CD8-positive, alpha-beta memory T cell (primary cell): ENCODE results near the gene KCNJ6. TPM values are rescaled to one million over a fixed set of nuclear protein-coding genes. Genes with fewer than 3 reads are reported as not detected.
"Not testable (repeated sequence)": the region's sequence is repeated elsewhere in the genome, so short reads cannot be mapped to it uniquely, and the experiment has no call there.

Source experiments
- CTCF ChIA-PET: fragments of 350-600 bp; sonication (Branson Sonifier 250); formaldehyde crosslinking; loops from one replicate; lab custom pipeline; 2021; ENCODE audit warnings: antibody characterized with exemption; lab: Charles Lee
- POLR2A ChIA-PET: fragments of 350-600 bp; sonication (Branson Sonifier 250); formaldehyde crosslinking; loops from one replicate; lab custom pipeline; 2021; ENCODE audit warnings: antibody characterized with exemption; lab: Charles Lee
- DNase-seq, 5 donors: peaks; one replicate each; pipeline versions ENCODE4 v3.0.0 to v3.0.0-alpha.2; 2020 to 2022; ENCODE audit warnings: mixed read lengths in 1 of 5
- H3K27ac ChIP-seq: one replicate; pipeline ENCODE4 v1.7.0; 2013; ENCODE audit warnings: low read depth, mild to moderate bottlenecking, low read length, moderate library complexity
- H3K27me3 ChIP-seq: 2 replicates; pipeline ENCODE4 v1.7.0; 2013; ENCODE audit warnings: low read length, mild to moderate bottlenecking; ENCODE audit not compliant: insufficient read depth, poor library complexity, severe bottlenecking
- H3K36me3 ChIP-seq: 2 replicates; pipeline ENCODE4 v1.7.0; 2013; ENCODE audit warnings: mild to moderate bottlenecking, low read length, moderate library complexity; ENCODE audit not compliant: insufficient read depth
- H3K4me1 ChIP-seq: 2 replicates; pipeline ENCODE4 v1.7.0; 2013; ENCODE audit warnings: mild to moderate bottlenecking, low read length, moderate library complexity; ENCODE audit not compliant: insufficient read depth
- H3K4me3 ChIP-seq: 2 replicates; pipeline ENCODE4 v1.7.0; 2013; ENCODE audit warnings: mild to moderate bottlenecking, low read length
- H3K9me3 ChIP-seq: 2 replicates; pipeline ENCODE4 v1.7.0; 2013; ENCODE audit warnings: mild to moderate bottlenecking, low read length
- H3K27ac Mint-ChIP-seq, 8 donors: one replicate each; pipeline ENCODE4 v1.8.0; 2020 to 2021; ENCODE audit warnings: mixed read lengths in 8 of 8, mild to moderate bottlenecking in 6 of 8, inconsistent platforms in 3 of 8, moderate library complexity in 3 of 8
- H3K27me3 Mint-ChIP-seq, 2 donors: one replicate each; pipeline ENCODE4 v1.8.0; 2020 to 2021; ENCODE audit warnings: mixed read lengths in 2 of 2, mild to moderate bottlenecking in 1 of 2, moderate library complexity in 1 of 2
- H3K36me3 Mint-ChIP-seq, 3 donors: one replicate each; pipeline ENCODE4 v1.8.0; 2020 to 2021; ENCODE audit warnings: mixed read lengths in 3 of 3, inconsistent platforms in 1 of 3, mild to moderate bottlenecking in 1 of 3
- H3K4me1 Mint-ChIP-seq, 3 donors: one replicate each; pipeline ENCODE4 v1.8.0; 2020 to 2021; ENCODE audit warnings: mixed read lengths in 3 of 3, inconsistent platforms in 1 of 3, mild to moderate bottlenecking in 1 of 3
- H3K4me3 Mint-ChIP-seq, 7 donors: one replicate each; pipeline ENCODE4 v1.8.0; 2020 to 2021; ENCODE audit warnings: mixed read lengths in 7 of 7, mild to moderate bottlenecking in 6 of 7, moderate library complexity in 4 of 7, inconsistent platforms in 2 of 7
- H3K9me3 Mint-ChIP-seq, 5 donors: one replicate each; pipeline ENCODE4 v1.8.0; 2020 to 2022; ENCODE audit warnings: mixed read lengths in 5 of 5, mild to moderate bottlenecking in 3 of 5, moderate library complexity in 2 of 5, inconsistent platforms in 1 of 5
- polyA plus RNA-seq: library from polyadenylated mRNA; unstranded; fragments of 300-500 nt; fragmentation: Illumina TruSeq; gene quantifications from one replicate; pipeline ENCODE4 v1.2.3, GENCODE V29; 2021
- total RNA-seq, 2 experiments: library from RNA; stranded (reverse); gene quantifications; one replicate each; pipeline ENCODE4 v1.2.3, GENCODE V29; 2021

KCNJ6 gene
- total and polyA plus RNA-seq, 3 experiments from 2014 or later: not detected

- no peak for DNase-seq
- H3K4me3 ChIP-seq: no peak overlapping the region
- Mint-ChIP-seq H3K4me3 (no peak overlapping the region), H3K4me1 (no peaks in the 10 kb centered on the region), H3K36me3 (no peaks in the 10 kb centered on the region), H3K27me3 (peaks cover 9 to 38% of the 10 kb centered on the region in 2 donors), H3K27ac (no peak overlapping the region), H3K9me3 (no peaks in the 10 kb centered on the region)
- ChIA-PET CTCF (no interaction called here), POLR2A (no interaction called here)
- no peaks in the 10 kb centered on the region for H3K27me3 ChIP-seq
- no peak overlapping the region for H3K27ac ChIP-seq
- no peaks in the 10 kb centered on the region for H3K9me3 ChIP-seq
- H3K4me1 ChIP-seq: no peaks in the 10 kb centered on the region
- no peaks in the 10 kb centered on the region for H3K36me3 ChIP-seq
Observed at GRCh38 chr21:37658121-37658816, 258.0 kb downstream of the KCNJ6 start.

- no peaks in the 10 kb centered on the region for H3K9me3 Mint-ChIP-seq
- no peak for DNase-seq
- H3K4me1 Mint-ChIP-seq: no peaks in the 10 kb centered on the region
- Histone ChIP-seq H3K4me1 (no peaks in the 10 kb centered on the region), H3K36me3 (no peaks in the 10 kb centered on the region), H3K27ac (no peak overlapping the region), H3K9me3 (no peaks in the 10 kb centered on the region), H3K4me3 (no peak overlapping the region), H3K27me3 (peaks cover 4% of the 10 kb centered on the region)
- ChIA-PET POLR2A (no interaction called here), CTCF (no interaction called here)
- H3K36me3 Mint-ChIP-seq: no peaks in the 10 kb centered on the region
- H3K27me3 Mint-ChIP-seq: peaks cover 9 to 32% of the 10 kb centered on the region in 2 donors
- H3K27ac Mint-ChIP-seq: no peak overlapping the region
- H3K4me3 Mint-ChIP-seq: no peak overlapping the region
Observed at GRCh38 chr21:37656899-37657298, 259.4 kb downstream of the KCNJ6 start.

- CTCF ChIA-PET: interaction anchor here (1.4 kb wide), 1 partner anchor 13 kb away, joined by 4 read pairs; no protein-coding TSS in a partner anchor
- no peaks in the 10 kb centered on the region for H3K4me1 Mint-ChIP-seq
Observed at GRCh38 chr21:37655611-37656300, 260.5 kb downstream of the KCNJ6 start.

DNA sequence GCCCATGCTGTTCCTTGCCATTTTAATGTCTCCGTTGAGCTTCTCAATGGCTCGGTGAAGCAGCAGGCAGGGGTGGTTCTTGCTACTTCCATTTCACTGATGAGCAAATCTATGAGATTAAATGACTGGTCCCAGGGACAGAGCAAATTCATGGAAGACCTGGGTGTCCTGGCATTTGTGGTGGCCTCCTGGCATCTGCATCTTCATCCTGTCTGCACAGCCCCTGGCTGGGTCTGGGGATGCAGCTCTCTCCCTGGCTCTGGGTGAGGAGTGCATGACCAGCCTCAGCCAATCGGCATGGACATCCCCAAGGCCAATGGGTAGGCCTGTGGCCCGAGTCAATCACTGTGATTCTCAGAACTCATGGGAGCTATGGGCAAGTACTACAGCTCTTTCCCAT lies 261.7 kb downstream of the KCNJ6 start:
- Mint-ChIP-seq H3K9me3 (no peaks in the 10 kb centered on the region), H3K36me3 (no peaks in the 10 kb centered on the region), H3K27me3 (peaks cover 3 to 23% of the 10 kb centered on the region in 2 donors), H3K4me1 (no peaks in the 10 kb centered on the region), H3K4me3 (no peak overlapping the region), H3K27ac (no peak overlapping the region)
- Histone ChIP-seq H3K4me3 (no peak overlapping the region), H3K9me3 (no peaks in the 10 kb centered on the region), H3K36me3 (no peaks in the 10 kb centered on the region), H3K27ac (no peak overlapping the region), H3K4me1 (no peaks in the 10 kb centered on the region), H3K27me3 (peaks cover 7% of the 10 kb centered on the region)
- no peak for DNase-seq
- POLR2A ChIA-PET: no interaction called here
- CTCF ChIA-PET: interaction anchor here (1.4 kb wide), 1 partner anchor 11 kb away, joined by 4 read pairs; no protein-coding TSS in a partner anchor

More at GRCh38 chr21:37655611-37656300, 260.5 kb downstream of the KCNJ6 start:
- POLR2A ChIA-PET: no interaction called here
- H3K27ac Mint-ChIP-seq: no peak overlapping the region
- H3K27me3 Mint-ChIP-seq: peaks cover 9 to 29% of the 10 kb centered on the region in 2 donors
- H3K4me3 ChIP-seq: no peak overlapping the region
- H3K27me3 ChIP-seq: peaks cover 7% of the 10 kb centered on the region
- DNase-seq: no peak
- no peaks in the 10 kb centered on the region for H3K9me3 Mint-ChIP-seq
- H3K27ac ChIP-seq: no peak overlapping the region
- H3K36me3 Mint-ChIP-seq: no peaks in the 10 kb centered on the region
- H3K4me1 ChIP-seq: no peaks in the 10 kb centered on the region
- H3K9me3 ChIP-seq: no peaks in the 10 kb centered on the region
- no peak overlapping the region for H3K4me3 Mint-ChIP-seq
- H3K36me3 ChIP-seq: no peaks in the 10 kb centered on the region

DNA sequence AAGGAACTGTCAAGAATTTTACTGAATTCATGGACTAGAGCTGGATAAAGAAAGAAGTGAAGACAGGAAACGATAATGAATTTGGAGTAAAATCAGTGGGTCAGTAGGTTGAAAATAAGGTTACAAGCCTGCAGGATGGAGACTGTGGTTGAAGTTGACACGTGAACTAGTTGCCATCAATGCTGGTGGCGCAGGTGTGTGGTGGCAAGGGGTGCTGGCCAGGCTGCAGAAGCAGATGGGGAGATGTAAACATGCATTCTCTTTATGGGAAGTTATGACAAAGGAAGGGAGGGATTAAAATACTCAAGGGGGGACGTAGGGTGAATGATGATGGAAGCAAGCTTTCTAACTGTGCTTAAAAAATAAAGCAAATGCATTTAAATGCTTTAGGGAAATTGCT lies 263.1 kb downstream of the KCNJ6 start:
- Mint-ChIP-seq H3K27ac (no peak overlapping the region), H3K9me3 (no peaks in the 10 kb centered on the region), H3K27me3 (peaks cover 3 to 25% of the 10 kb centered on the region in 2 donors), H3K4me1 (no peaks in the 10 kb centered on the region), H3K4me3 (no peak overlapping the region), H3K36me3 (no peaks in the 10 kb centered on the region)
- no peaks in the 10 kb centered on the region for H3K36me3 ChIP-seq
- H3K4me1 ChIP-seq: no peaks in the 10 kb centered on the region
- POLR2A ChIA-PET: no interaction called here
- no peaks in the 10 kb centered on the region for H3K9me3 ChIP-seq
- H3K27me3 ChIP-seq: peaks cover 7% of the 10 kb centered on the region
- H3K4me3 ChIP-seq: no peak overlapping the region
- H3K27ac ChIP-seq: no peak overlapping the region
- DNase-seq: no peak
- CTCF ChIA-PET: interaction anchor here (0.8 kb wide), 1 partner anchor 21 kb away, joined by 3 read pairs; no protein-coding TSS in a partner anchor

GRCh38 chr21:37647781-37648180 lies 268.5 kb downstream of the KCNJ6 start:
- CTCF ChIA-PET: interaction anchor here (0.8 to 1.4 kb wide), 2 partner anchors 22 to 84 kb away, joined by 3 to 4 read pairs; no protein-coding TSS in a partner anchor
- POLR2A ChIA-PET: no interaction called here
- H3K27ac Mint-ChIP-seq: no peak overlapping the region

DNA sequence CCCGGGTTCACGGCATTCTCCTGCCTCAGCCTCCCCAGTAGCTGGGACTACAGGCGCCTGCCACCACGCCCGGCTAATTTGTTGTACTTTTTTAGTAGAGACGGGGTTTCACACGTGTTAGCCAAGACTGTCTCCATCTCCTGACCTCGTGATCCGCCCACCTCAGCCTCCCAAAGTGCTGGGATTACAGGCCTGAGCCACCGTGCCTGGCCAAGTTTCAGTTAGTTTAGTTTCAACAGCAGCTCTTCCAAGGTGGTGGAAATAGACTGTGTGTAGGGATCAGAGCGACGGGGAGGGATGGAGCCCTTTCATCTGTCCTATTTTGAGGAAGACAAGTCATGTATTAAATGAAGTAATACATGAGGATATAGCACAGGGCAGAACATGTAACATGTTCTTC lies 269.5 kb downstream of the KCNJ6 start:
- POLR2A ChIA-PET, H3K9me3 Mint-ChIP-seq, H3K36me3 ChIP-seq, H3K4me3 ChIP-seq, H3K36me3 Mint-ChIP-seq, H3K27ac ChIP-seq, H3K4me1 Mint-ChIP-seq, DNase-seq, CTCF ChIA-PET, H3K27me3 ChIP-seq, H3K9me3 ChIP-seq, H3K4me3 Mint-ChIP-seq, H3K4me1 ChIP-seq, H3K27ac Mint-ChIP-seq: not testable (repeated sequence)
- peaks cover 16 to 44% of the 10 kb centered on the region in 2 donors for H3K27me3 Mint-ChIP-seq

More at GRCh38 chr21:37647781-37648180, 268.5 kb downstream of the KCNJ6 start:
- peaks cover 12% of the 10 kb centered on the region for H3K27me3 ChIP-seq
- Mint-ChIP-seq H3K4me1 (no peaks in the 10 kb centered on the region), H3K4me3 (no peak overlapping the region), H3K27me3 (peaks cover 12 to 33% of the 10 kb centered on the region in 2 donors), H3K36me3 (no peaks in the 10 kb centered on the region), H3K9me3 (peaks cover 0 to 3% (median 0%) of the 10 kb centered on the region in 5 donors)
- H3K27ac ChIP-seq: no peak overlapping the region
- H3K36me3 ChIP-seq: no peaks in the 10 kb centered on the region
- H3K4me3 ChIP-seq: no peak overlapping the region
- no peak for DNase-seq
- H3K4me1 ChIP-seq: no peaks in the 10 kb centered on the region
- no peaks in the 10 kb centered on the region for H3K9me3 ChIP-seq

DNA sequence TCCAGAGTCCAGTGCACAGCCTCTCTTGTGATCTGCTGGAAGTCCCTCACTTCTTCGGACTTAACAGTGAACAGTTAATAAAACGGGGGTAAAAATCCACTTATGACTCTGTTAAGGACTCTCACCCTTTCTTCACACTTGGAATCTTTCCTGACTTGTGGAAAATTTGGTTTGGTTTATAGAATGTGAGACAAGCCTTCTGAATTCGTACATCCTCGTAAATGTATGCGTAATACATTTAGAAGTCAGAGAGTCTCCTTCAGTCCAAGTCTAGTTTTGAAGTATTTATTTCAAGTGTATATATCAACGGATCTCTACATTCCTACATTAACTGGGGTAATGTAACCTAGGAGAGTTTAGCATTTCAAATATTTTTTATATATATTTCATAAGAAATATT lies 270.4 kb downstream of the KCNJ6 start:
- H3K27me3 ChIP-seq: peaks cover 5% of the 10 kb centered on the region
- CTCF ChIA-PET: no interaction called here
- no peak for DNase-seq
- POLR2A ChIA-PET: no interaction called here
- Mint-ChIP-seq H3K27me3 (peaks cover 16 to 51% of the 10 kb centered on the region in 2 donors), H3K4me1 (no peaks in the 10 kb centered on the region), H3K36me3 (no peaks in the 10 kb centered on the region), H3K27ac (no peak overlapping the region), H3K4me3 (no peak overlapping the region), H3K9me3 (peaks cover 0 to 3% (median 0%) of the 10 kb centered on the region in 5 donors)
- no peak overlapping the region for H3K27ac ChIP-seq
- no peaks in the 10 kb centered on the region for H3K36me3 ChIP-seq
- no peaks in the 10 kb centered on the region for H3K9me3 ChIP-seq
- no peak overlapping the region for H3K4me3 ChIP-seq
- no peaks in the 10 kb centered on the region for H3K4me1 ChIP-seq
